RWPE1 (cell line): ENCODE data around the gene CDC42SE2.

Source experiments
- CTCF ChIA-PET: fragments of 350-600 bp; sonication (Branson Sonifier 250); formaldehyde crosslinking; extraction: SDS; loops from one replicate; lab custom pipeline; 2021; lab: Yijun Ruan, JAX
- POLR2A ChIA-PET: fragments of 400-600 bp; formaldehyde crosslinking; extraction: SDS; loops from one replicate; lab custom pipeline; 2020; ENCODE audit warnings: antibody characterized with exemption; ENCODE audit not compliant: low non-redundant PET; lab: Yijun Ruan, JAX
- DNase-seq: peaks from one replicate; pipeline ENCODE4 v3.0.0; 2012; ENCODE audit warnings: low spot score
- H3K27ac ChIP-seq: fragments of 450-650 bp; 2 replicates; pipeline ENCODE4 v1.5.1; 2017
- TF ChIP-seq, protein P1 (sequence below): fragments of 450-650 bp; conservative IDR thresholded peaks from 2 replicates; pipeline ENCODE4 v1.5.1; 2017; ENCODE audit warnings: low read depth, mild to moderate bottlenecking

Gene CDC42SE2

DNA sequence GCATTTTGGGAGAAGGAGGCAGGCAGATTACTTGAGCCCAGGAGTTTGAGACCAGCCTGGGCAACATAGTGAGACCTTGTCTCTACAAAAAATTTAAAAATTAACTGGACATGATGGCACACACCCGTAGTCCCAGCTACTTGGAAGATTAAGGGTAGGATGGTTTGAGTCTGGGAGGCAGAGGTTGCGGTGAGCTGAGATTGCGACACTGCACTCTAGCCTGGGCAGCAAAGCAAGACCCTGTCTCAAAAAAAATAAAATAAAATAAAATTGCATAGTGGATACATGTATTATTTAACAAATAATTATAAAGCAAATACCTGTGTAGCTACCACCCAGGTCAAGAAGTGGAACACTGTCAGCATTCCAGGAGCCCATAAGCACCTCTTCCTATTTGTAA lies 90.1 kb downstream of the CDC42SE2 start:
- POLR2A ChIA-PET: no interaction called here
- DNase-seq: no peak
- TF ChIP-seq, protein P1, sequence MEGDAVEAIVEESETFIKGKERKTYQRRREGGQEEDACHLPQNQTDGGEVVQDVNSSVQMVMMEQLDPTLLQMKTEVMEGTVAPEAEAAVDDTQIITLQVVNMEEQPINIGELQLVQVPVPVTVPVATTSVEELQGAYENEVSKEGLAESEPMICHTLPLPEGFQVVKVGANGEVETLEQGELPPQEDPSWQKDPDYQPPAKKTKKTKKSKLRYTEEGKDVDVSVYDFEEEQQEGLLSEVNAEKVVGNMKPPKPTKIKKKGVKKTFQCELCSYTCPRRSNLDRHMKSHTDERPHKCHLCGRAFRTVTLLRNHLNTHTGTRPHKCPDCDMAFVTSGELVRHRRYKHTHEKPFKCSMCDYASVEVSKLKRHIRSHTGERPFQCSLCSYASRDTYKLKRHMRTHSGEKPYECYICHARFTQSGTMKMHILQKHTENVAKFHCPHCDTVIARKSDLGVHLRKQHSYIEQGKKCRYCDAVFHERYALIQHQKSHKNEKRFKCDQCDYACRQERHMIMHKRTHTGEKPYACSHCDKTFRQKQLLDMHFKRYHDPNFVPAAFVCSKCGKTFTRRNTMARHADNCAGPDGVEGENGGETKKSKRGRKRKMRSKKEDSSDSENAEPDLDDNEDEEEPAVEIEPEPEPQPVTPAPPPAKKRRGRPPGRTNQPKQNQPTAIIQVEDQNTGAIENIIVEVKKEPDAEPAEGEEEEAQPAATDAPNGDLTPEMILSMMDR: no peak
- H3K27ac ChIP-seq: no peak overlapping the region
- CTCF ChIA-PET: interaction anchor here (0.6 kb wide), 2 partner anchors 9 to 57 kb away, joined by 3 to 8 read pairs; no protein-coding TSS in a partner anchor

DNA sequence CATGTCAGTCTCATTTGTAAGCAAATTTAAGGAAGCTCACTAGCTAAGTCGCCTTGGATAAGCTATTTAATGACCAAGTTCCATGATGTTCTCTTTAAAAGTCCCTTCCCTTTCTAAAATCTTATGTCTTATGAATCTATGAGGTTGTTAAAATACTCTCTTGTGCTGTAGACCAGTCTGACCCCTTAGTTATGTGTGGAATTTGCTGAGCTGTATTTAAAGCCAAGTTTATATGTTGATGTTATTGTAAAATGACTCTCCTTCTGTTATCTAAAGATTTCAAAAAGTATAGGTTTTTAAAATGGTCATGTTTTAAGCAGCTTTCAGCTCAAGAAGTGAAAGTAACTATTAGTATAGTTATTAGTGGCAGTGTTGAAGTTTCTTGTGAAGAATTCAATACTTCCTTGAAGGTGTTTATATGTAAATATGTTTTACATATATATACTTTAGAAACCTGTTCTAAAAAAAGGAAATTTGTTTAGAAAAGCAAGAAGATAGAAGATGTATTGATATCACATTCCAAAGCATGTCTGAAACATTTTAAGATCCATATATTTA lies 92.2 kb downstream of the CDC42SE2 start:
- CTCF ChIA-PET: no interaction called here
- H3K27ac ChIP-seq: no peak overlapping the region
- POLR2A ChIA-PET: no interaction called here
- TF ChIP-seq, protein P1: no peak
- no peak for DNase-seq

DNA sequence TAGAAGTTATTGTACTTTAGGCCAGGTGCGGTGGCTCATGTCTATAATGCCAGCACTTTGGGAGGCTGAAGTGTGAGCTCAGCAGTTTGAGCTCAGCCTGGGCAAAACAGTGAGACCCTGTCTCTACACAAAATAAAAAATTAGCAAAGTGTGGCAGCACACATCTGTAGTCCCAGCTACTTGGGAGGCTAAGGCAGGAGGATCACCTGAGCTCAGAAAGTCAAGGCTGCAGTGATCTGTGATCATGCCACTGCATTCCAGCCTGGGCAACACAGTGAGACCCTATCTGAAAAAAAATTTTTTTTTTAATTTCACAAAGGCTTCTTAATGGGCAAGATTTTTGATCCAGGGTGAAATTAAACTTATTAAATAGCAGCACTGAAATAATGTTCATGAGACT lies 92.8 kb downstream of the CDC42SE2 start:
- POLR2A ChIA-PET: no interaction called here
- H3K27ac ChIP-seq: no peak overlapping the region
- CTCF ChIA-PET: no interaction called here
- DNase-seq: no peak
- TF ChIP-seq, protein P1: no peak

DNA sequence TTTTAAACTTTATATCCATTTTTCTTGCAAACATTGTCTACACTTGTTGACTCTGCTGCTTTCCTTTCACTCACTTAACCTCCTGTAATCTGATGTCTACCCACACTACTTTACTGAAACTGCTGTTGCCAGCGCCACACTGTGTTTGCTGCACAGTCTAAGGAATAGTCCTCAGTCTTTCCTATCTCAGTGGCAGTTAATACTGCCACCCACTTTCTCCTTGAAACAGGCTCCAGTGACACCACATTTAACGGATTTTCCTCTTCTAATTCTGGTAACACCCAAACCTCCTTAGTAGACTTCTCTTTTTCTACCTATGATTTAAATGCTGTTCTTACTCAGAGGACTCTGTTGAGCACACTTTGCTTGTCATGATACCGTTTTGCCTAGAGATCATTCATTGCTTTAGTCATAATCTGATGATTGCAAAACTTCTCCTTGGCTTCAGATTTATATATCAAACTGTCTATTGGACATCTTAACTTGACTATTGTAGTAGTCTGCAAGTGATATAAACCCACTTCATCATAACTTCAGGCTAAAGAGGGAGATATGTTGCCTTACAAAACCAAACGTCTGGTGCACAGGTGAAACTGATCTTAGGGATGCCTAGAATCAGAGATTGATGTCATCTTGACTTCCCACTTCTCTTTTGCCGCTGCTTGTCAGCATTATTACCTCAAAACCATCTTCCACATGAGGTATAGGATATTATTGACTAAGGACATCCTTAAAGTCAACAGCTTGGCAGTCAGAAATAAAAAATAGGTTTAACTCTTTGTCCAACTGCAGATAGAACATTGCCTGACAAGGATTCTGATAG lies 94.1 kb downstream of the CDC42SE2 start:
- TF ChIP-seq, protein P1: no peak
- ChIA-PET CTCF (interaction anchor here (0.6 kb wide), 1 partner anchor 45 kb away, joined by 4 read pairs; no protein-coding TSS in a partner anchor), POLR2A (no interaction called here)
- no peak overlapping the region for H3K27ac ChIP-seq
- DNase-seq: no peak

DNA sequence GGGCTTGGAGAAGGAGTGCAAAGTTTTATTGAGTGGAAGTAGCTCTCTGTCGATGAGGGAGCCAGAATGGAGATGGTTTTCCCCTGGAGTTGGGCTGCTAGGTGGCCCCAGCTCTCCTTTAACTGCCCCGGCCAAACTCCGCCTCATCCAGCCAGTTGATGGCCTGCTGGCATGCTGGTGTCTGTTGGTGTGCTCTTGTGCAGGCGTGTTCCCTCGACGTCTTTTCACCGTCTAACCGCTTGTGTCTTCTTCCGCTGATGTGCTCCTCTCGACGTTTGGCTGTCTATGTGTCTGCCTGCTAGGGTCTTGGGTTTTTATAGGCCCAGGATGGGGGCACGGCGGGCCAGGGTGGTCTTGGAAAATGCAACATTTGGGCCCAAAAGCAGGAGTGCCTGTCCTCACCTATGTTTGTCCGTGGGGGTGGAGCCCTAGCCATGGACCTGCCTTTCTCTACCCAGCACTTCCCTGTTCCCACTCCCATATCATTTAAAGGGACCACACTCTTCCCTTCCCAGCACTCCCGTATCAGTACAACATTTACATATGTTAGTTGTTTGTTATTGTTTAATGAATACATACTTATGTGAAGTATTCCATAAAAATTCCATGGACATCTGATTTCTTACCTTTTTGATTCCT lies 97.9 kb downstream of the CDC42SE2 start:
- TF ChIP-seq, protein P1: no peak
- no peak overlapping the region for H3K27ac ChIP-seq
- no peak for DNase-seq
- ChIA-PET POLR2A (no interaction called here), CTCF (interaction anchor here (1.0 kb wide), 1 partner anchor 213 kb away, joined by 3 read pairs; no protein-coding TSS in a partner anchor)

DNA sequence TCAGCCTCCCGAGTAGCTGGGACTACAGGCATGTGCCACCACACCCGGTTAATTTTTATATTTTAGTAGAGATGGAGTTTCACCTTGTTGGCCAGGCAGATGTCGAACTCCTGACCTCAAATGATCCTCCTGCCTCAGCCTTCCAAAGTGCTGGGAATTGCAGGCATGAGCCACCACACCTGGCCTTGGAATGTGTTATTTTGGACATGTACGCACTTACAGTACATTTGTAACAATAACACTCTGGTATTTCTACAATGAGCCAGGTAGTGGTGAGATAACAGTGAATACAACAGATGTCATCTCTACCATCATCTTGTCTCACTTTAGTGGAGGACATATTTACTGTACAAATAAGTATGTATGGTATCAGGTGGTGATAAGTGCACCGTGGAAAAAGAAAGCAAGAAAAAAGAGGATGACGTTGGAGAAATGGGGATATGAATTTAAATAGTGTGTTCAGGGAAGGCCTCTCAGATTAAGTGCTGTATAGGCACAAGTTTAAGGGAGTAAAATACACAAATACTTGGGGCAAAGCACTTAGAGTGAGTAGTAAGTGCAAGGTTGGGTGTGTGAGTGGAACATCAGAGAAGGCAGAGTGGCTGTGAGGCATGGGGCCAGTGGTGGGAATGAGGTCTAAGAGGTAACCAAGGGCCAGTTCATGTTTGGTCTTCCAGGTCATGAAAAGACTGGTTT lies 100.1 kb downstream of the CDC42SE2 start:
- ChIA-PET POLR2A (no interaction called here), CTCF (no interaction called here)
- TF ChIP-seq, protein P1: no peak
- DNase-seq: no peak
- no peak overlapping the region for H3K27ac ChIP-seq
